ENCODE measurements around the gene VASH2. TPM values are rescaled to one million over a fixed set of nuclear protein-coding genes. Genes with fewer than 3 reads are reported as not detected.

VASH2 gene
- total and polyA plus RNA-seq, 2 experiments from 2014 or later, result 129 to 381 TPM

GRCh38 chr1:212916481-212917133, 33.7 kb upstream of the VASH2 start:
- peaks cover 3% of the 10 kb centered on the region; the same call in 1 of the 3 replicates for H3K9me3 Mint-ChIP-seq
- H3K4me3 Mint-ChIP-seq, result peak overlapping the region; percentile 55
- H3K4me3 ChIP-seq, result peak overlapping the region; percentile 10; the same call in 1 of the 2 replicates

More at GRCh38 chr1:212916481-212917133, 33.7 kb upstream of the VASH2 start:
- Histone ChIP-seq H3K27ac (ENCODE audit: low read depth) (peak overlapping the region; percentile 99), H3K9me2 (ENCODE audit: insufficient read depth) (peaks cover 13% of the 10 kb centered on the region), H4K20me1 (replicated peaks; ENCODE audit: insufficient read depth) (no peaks in the 10 kb centered on the region), H3K36me3 (ENCODE audit: insufficient read depth) (no peaks in the 10 kb centered on the region), H3K4me2 (peak overlapping the region; percentile 67), H2AFZ (no peak overlapping the region), H3F3A (replicated peaks; ENCODE audit: low read depth) (peaks cover 13% of the 10 kb centered on the region), H3K79me2 (replicated peaks; ENCODE audit: insufficient read depth) (peaks cover 14% of the 10 kb centered on the region), H3K4me1 (ENCODE audit: insufficient read depth) (peaks cover 32% of the 10 kb centered on the region), H3K27me3 (ENCODE audit: insufficient read depth) (no peaks in the 10 kb centered on the region)
- peaks cover 17% of the 10 kb centered on the region for H3K36me3 Mint-ChIP-seq (ENCODE audit: low read depth)
- peak overlapping the region; percentile 97 for H3K27ac Mint-ChIP-seq
- peak; percentile 74 for ATAC-seq
- TF ChIP-seq STAT1 (IDR thresholded peaks at IDR 0.05; ENCODE audit: unreplicated experiment) (no peak), CREB1 (CRISPR knock-in tag; IDR thresholded peaks at IDR 0.05; ENCODE audit: low read depth) (0 out of 2 replicates have a peak, but pooled peaks have one; percentile 22), ZNF462 (CRISPR knock-in tag; IDR thresholded peaks at IDR 0.05) (no peak), CTCF (conservative IDR thresholded peaks at IDR 0.05; ENCODE audit: low read depth in 2 of 2) (0 out of 4 replicates have a peak, but pooled peaks of 1 of the 2 experiments have one; percentile 9), POLR2AphosphoS5 (IDR thresholded peaks at IDR 0.05; ENCODE audit: low read depth) (peak; percentile 65; the same call in 1 of the 2 replicates), EZH2phosphoT487 (IDR thresholded peaks at IDR 0.05; ENCODE audit: unreplicated experiment) (no peak), NANOG (IDR thresholded peaks at IDR 0.05; ENCODE audit: borderline replicate concordance) (no peak)
- H3K27me3 Mint-ChIP-seq (ENCODE audit: insufficient read depth, low read depth, poor library complexity), result peaks cover 30% of the 10 kb centered on the region
- DNase-seq (ENCODE audit: low spot score), result peak; percentile 90
- peaks cover 50% of the 10 kb centered on the region for H3K4me1 Mint-ChIP-seq
